Measurements from ENCODE around the gene CRTAC1. TPM values are rescaled to one million over a fixed set of nuclear protein-coding genes. Genes with fewer than 3 reads are reported as not detected.

CRTAC1 gene
- total RNA-seq, 2 donors from 2014 or later, result 22.9 to 24.5 TPM

- intact Hi-C loops (cut with DNase I), result loop anchor here in 1 of 2 donors (2.0 kb wide), 1 partner anchor 123 kb away; no protein-coding TSS in a partner anchor
- DNase-seq (ENCODE audit: low spot score), result no peak
Measured at GRCh38 chr10:98031440-98031839, 1.0 kb upstream of the CRTAC1 start.

DNA sequence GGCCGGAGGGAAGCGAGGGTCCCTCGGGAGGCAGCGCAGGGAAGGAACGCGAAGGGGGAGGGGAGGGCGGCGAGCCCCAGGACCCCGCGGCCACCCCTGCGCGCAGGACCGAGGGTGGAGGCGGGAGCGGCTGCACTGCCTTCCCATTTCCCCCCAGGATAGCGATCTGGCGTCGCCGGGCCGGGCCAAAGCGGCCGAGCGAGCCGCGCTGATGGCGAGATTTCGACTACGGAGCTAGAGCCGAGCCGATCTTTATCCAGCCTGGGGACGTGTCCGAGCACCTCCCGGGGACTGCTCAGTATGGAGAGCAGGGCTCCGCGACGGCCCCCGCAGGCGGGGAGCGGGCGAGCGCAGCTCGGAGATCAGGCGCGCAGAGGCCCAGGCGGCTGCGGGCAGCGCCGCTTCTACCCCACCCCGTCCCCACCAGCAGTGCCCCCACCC lies 590 bp upstream of the CRTAC1 start:
- intact Hi-C loops (cut with DNase I), result loop anchor here in 1 of 2 donors (2.0 kb wide), 1 partner anchor 122 kb away; no protein-coding TSS in a partner anchor
- no peak for DNase-seq (ENCODE audit: low spot score)

GRCh38 chr10:98029149-98030092 lies 1.0 kb downstream of the CRTAC1 start:
- DNase-seq (ENCODE audit: low spot score), result no peak
- intact Hi-C loops (cut with DNase I), result loop anchor here in 1 of 2 donors (2.0 kb wide), 1 partner anchor 121 kb away; no protein-coding TSS in a partner anchor

DNA sequence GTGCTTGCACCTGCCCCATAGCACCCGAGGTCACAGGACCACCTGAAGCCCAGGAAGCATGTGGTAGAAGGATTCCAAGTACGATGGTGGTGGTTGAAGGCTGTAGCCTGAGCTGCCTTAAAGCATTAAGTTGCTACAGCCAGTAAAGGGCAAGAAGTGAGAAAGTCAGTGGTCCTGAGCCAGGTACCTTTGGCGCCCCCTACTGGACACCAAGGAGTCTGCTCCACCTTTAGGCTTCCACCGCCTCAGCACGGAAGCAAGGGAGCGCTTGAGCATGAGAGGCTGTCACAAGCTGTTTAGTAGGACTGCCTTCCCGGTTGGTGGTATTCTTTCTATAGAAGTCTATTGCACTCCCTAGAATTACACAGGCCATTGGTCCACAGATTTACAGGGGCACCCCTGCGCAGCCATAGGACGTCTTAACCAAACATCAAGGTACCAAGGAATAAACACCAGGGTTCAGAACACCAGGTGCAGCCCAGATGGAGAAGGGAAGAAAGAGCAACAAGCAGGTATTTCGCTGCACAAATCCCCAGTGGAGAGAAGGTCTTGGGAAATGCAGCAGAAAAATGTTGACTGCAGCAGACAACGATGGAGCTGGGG lies 2.2 kb downstream of the CRTAC1 start:
- no peak for DNase-seq (ENCODE audit: low spot score)
- intact Hi-C loops (cut with DNase I), result no loop called here

DNA sequence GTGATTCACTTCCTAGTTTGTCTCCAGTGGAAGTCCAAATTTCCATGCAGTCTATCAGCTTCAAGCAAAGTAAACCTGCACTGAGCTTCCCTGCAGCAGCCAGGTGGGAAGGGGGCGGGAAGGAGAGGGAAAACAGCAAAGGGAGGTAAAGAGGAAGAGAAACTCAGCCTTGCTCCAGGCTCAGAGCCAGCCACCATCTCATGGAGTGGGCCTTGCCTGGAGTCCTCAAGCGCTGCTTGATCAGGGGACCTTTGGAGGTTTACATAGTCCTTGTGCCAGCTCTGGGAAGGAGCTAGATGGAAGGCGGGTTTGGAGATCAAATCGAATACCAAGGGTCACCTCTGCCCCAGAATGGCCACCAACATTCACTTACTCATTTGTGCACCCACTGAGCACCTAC lies 7.4 kb downstream of the CRTAC1 start:
- no peak for DNase-seq (ENCODE audit: low spot score)
- intact Hi-C loops (cut with DNase I), result loop anchor here in 1 of 2 donors (5.0 kb wide), 1 partner anchor 1349 kb away; no protein-coding TSS in a partner anchor

DNA sequence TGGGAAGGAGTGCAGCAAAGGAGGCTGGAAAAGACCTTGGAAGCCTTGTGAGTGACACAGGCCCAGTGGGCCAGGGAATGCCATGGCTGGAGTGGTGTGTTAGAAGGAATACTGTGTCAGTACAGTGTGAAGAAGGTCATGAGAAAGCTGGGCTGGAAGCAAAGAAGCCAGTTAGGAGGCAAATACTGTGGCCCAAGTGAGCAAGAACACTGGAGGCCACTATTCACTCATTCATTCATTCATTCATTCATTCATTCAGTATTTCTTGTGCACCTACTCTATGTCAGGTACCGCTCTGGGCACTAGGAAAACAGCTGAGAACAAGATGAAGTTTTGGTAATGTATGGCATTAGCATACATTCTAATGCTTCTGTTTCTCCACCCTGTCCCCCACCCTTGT lies 9.6 kb downstream of the CRTAC1 start:
- no peak for DNase-seq (ENCODE audit: low spot score)

DNA sequence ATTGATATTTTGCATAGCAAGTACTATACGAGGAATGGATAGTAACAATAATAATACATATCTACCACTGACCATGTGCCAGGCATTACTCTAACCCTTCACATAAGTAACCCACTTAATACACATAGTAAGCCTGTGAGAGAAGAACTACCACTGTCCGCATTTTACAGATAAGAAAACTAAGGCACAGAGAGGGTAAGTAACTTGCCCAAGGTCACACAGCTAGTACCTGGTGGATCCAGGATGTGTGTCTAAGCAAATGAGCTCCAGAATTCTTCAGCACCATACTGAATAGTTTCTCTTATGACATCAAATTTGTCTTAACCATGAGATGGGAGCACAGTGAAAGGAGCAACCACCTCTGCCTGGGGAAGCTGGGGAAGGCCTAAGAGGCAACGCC lies 10.2 kb downstream of the CRTAC1 start:
- intact Hi-C loops (cut with DNase I), result loop anchor here in 1 of 2 donors (5.0 kb wide), 1 partner anchor 1352 kb away; no protein-coding TSS in a partner anchor
- no peak for DNase-seq (ENCODE audit: low spot score)

More for the DNA sequence above, 9.6 kb downstream of the CRTAC1 start:
- intact Hi-C loops (cut with DNase I), result loop anchor here in 1 of 2 donors (5.0 kb wide), 1 partner anchor 1352 kb away; no protein-coding TSS in a partner anchor

DNA sequence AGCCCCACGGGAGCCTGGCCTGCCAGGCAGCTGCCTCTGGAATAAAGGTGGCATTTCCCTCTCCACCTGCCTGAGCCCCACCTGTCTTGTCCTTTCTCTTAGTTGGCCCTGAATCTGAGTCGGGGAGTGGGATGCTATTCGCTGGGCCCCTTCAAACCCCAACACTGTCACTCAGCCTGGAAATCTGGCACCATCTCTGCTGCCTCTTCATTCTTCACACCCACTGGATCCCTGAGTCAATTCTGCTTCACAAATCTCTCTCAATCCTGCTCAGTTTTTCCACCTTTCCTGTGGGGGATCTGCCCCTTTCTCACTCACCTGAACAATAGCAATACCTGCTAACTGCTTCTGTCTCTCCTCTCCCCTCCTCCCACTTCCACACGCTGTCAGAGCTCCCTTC lies 10.6 kb downstream of the CRTAC1 start:
- intact Hi-C loops (cut with DNase I), result loop anchor here in 1 of 2 donors (5.0 kb wide), 1 partner anchor 1353 kb away; no protein-coding TSS in a partner anchor
- no peak for DNase-seq (ENCODE audit: low spot score)

DNA sequence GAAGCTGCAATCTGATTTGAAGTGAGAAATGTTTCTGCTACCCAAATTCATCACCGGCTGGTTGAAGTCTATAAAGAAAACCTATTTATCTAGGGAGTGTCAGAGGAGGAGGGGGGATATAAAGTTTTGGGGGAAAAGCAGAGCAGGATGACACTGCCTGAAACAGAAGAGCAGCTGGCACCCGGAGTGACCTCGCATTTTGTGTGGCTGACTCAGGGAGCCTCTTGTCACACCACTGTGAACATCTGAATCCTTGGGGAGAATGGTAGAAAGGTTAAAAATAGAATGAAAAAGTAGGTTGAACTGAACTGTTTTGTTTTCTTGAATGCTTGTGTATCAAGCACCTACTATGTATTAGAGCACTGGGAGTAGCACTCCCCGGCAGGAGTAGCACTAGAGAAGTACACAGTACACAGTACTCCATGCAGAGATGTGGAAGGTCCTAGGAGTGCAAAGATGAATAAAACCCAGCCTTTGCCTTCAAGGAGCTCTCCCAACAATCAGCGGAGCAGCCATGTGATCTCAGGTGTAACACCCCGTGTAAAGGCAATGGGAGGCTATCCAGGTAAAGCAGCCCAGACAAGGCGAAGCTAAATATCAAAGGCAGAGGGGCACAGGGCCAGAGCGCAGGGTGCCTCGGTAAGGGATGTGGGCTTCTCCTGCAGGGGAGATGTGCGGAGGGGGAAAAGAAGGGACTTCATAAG lies 13.5 kb downstream of the CRTAC1 start:
- intact Hi-C loops (cut with DNase I), result no loop called here
- no peak for DNase-seq (ENCODE audit: low spot score)

DNA sequence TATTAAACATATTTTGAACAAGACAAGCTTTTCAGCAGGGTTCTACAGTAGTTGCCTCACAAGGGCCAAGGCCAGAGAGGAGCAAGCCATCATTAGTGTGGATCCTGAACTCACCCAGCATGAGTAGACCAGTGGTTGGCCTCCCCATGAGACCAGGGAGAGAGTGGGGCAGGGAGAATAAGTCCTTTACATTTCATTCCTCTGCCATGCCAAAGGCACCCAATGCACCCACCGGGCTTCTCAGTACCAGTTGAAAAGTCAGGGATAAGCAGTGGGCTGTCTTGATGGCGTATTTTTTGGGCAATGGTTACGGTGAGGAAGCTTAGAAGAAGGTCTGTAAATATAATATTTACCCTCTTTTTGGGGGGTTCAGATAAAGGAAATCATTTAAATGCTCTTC lies 16.6 kb downstream of the CRTAC1 start:
- DNase-seq (ENCODE audit: low spot score), result no peak
- intact Hi-C loops (cut with DNase I), result no loop called here

- DNase-seq (ENCODE audit: low spot score), result no peak
- intact Hi-C loops (cut with DNase I), result no loop called here
Measured at GRCh38 chr10:98013122-98013521, 17.3 kb downstream of the CRTAC1 start.

DNA sequence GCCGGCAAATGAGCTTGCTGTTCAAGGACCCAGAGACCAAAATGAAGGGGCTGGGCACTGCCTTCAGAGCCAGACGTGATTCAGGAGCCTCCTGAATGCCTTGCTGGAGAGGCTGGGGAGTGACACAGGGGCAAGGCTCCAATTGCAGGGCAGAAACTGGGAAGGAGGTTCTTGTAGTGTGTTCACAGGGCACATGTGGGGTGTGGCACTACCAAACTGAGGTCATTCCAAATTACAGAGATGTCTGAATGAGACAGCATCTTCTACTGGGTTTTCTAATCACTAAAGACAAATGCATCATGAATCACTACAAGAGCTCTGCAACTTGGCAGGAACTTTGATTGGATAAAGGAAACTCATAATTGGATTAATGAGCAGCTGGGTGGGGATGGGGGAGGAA lies 17.8 kb downstream of the CRTAC1 start:
- no peak for DNase-seq (ENCODE audit: low spot score)
- intact Hi-C loops (cut with DNase I), result no loop called here

GRCh38 chr10:98010939-98011685 lies 19.3 kb downstream of the CRTAC1 start:
- DNase-seq (ENCODE audit: low spot score), result no peak
- intact Hi-C loops (cut with DNase I), result no loop called here

- intact Hi-C loops (cut with DNase I), result no loop called here
- DNase-seq (ENCODE audit: low spot score), result no peak
Measured at GRCh38 chr10:98006266-98006665, 24.2 kb downstream of the CRTAC1 start.

DNA sequence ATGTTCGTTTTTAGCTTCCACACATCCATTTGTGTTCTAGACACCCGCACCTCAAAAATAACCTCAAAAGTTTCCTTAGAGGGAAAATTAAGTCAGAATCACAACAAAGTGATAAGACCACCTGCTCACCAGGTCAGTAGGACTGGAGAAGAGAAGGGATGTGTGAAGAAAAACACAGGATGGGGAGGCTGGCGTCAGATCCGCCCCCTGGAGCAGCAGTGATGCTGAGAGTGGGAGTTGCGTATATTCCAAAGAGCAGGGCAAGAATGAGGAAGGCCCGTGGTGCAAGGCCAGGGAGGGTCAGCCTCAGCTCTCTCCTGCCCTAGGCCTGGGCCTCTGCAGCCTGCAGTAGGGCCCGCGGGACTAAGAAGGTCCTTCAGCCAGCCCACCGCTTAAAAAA lies 28.7 kb downstream of the CRTAC1 start:
- DNase-seq (ENCODE audit: low spot score), result no peak
- intact Hi-C loops (cut with DNase I), result no loop called here

GRCh38 chr10:98000346-98000745 lies 30.1 kb downstream of the CRTAC1 start:
- intact Hi-C loops (cut with DNase I), result no loop called here

DNA sequence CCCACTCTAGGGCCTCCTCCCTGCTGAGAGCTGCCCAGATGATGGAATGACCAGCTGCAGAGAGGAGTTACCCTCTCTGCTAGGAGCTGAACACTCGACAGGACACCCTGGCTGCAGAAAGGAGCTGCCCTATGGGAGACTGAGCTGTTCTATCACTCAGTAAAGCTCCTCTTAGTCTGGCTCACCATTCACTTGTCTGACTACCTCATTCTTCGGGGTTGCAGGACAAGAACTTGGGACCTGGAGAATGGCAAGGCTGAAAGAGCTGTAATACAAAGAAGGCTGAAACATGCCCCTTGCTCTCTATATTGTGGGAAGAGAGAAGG lies 30.5 kb downstream of the CRTAC1 start:
- no peak for DNase-seq (ENCODE audit: low spot score)
- intact Hi-C loops (cut with DNase I), result no loop called here

More at GRCh38 chr10:98000346-98000745, 30.1 kb downstream of the CRTAC1 start:
- no peak for DNase-seq (ENCODE audit: low spot score)

GRCh38 chr10:97999066-97999922 lies 31.1 kb downstream of the CRTAC1 start:
- no peak for DNase-seq (ENCODE audit: low spot score)
- intact Hi-C loops (cut with DNase I), result no loop called here

All from posterior vena cava (tissue), 2 donors.